GM08714 (cell line): ENCODE data around the gene MLF2.

Experiments
- H3K4me3 ChIP-seq: fragments of 200-500 bp; sonication (Bioruptor generic); 2 replicates; pipeline ENCODE4 v1.5.1; 2014; ENCODE audit warnings: mild to moderate bottlenecking, low read length, inconsistent platforms
- ZNF274 ChIP-seq: IDR thresholded peaks from 2 replicates; pipeline ENCODE4 v1.6.1; 2012; ENCODE audit warnings: mild to moderate bottlenecking, low read depth, low read length

Gene MLF2

DNA sequence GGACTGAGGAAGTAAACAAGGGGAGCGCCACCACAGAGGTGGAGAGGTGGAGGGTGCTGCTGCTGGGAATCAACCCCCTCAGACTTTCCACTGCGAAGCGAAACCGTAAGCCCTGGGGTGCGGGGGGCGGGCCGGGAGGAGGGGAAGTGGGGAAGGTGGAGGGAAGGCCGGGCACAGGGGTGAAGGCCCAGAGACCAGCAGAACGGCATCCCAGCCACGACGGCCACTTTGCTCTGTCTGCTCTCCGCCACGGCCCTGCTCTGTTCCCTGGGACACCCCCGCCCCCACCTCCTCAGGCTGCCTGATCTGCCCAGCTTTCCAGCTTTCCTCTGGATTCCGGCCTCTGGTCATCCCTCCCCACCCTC is 19.4 kb upstream of the MLF2 start, which contains the start of gene LAG3:
Gene LAG3 (plus strand): TSS at position 190 of the 365 bp plus-strand sequence. CDS start 333 bp downstream, outside the sequence.
- TF ChIP-seq ZNF274 = no peak
- no peak within 1 kb of the TSS for H3K4me3 ChIP-seq

DNA sequence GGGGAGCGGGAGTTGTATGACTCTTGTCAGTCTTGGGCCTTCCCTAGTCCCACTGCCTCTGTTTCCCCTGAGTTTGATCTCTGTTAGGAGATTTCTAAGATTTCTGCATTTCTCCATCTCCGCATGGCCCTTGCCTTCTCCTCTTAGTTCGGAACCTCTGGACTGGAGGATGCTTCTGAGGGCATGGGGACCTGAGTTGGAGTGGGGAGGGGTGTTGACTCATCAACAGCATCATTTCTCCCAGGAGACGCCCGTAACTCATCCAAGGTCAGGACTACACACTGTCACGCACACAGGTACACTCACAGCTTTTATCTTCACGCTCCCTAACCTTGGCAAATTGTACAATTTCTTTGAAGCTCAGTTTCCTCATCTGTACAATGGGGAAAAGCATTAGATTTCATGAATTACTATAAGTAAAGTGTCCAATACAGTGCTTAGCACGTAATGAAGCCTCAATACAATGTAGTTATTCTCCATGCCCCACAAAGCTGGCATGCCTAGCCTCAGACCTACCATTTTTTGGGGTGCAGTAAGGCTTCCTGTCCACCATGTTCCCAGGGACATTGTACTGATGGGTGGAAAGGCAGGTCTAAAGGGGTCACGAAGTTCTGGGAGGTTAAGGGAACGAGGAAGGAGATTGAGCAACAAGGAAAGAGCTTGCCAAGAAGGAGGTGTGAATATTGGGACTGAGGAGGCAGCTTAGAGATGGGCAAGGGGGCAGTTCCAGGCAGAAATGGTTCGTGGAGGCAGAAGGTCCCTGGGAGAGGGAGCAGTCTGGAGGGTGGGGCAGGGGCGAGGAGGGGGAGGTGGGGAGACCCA is 18.8 kb upstream of the MLF2 start:
- no peak overlapping the region for H3K4me3 ChIP-seq
- TF ChIP-seq ZNF274 = no peak

DNA sequence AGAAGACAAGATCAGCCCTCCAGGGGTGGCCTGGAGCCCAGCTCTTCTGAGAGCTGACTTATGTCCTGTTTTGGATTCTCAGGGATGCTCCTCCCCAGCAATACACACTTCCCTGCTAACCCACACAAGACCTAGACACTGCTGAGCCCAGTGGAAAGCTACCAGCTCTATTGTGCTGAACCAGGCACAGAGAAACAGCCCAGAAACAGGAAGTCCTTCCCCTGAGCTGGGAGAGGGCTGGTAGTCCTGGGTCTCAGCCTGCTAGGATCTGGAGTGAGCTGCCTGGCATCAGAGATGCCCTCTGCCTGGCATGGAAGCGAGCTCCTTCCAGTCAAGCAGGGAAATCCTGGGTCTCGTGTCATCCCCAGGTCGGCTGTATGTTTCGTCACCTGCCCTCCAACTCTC is 18.2 kb upstream of the MLF2 start:
- no peak overlapping the region for H3K4me3 ChIP-seq
- no peak for TF ChIP-seq ZNF274

DNA sequence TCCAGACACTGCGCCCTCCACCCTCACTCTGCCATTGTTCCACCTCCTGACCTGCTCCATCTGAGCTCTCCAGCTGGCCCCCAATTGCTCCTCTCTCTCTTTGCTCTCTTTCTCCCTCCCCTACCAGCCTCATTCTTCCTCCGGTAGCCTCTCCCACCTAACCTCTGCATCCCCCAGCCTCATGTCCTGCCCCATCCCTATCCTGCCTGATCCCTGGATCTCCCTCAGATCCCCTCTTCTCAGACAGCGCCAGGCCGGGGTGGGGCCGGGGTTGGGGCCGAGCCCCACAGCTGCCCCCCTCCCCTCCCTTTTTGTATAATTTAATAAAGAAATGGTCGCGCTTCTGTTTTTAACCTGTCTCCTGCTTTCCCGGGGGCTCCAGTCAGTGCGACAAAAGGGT is 17.7 kb upstream of the MLF2 start:
- H3K4me3 ChIP-seq = no peak overlapping the region
- no peak for TF ChIP-seq ZNF274

DNA sequence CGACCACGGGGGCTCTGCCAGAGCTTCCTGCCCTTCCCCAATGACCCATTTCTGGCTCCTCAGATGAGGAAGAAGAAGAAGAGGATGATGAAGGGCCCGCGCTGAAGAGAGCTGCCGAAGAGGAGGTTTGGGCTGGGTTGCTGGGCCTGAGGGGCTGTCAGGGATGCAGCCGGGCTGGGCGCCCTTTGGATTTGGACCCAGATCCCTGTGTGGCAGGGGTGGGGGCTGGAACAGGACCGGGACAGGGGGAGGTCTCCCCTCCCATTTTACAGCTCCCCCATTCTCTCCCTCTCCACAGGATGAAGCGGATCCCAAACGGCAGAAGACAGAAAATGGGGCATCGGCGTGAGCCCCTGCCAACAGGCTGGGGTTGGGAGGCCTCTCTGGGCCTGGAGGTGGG is 17.2 kb upstream of the MLF2 start:
- H3K4me3 ChIP-seq = no peak overlapping the region
- TF ChIP-seq ZNF274 = no peak

DNA sequence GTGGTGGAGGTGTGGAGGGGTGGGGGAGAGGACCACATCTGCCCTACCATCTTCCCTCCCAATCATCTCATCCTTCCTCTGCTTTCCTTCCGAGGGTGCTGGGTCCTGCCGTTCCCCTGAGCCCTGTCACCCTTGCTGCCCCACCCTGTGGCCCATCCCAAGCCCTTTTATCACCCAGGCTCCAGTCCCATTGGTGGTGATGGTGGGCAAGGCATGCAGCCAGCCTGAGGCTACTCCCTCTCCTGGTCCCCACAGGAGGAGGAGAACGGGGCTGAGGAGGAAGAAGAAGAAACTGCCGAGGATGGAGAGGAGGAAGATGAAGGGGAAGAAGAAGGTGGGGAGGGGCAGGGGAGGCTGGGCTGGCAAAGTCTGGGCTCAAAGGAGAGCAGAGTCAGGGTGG is 16.7 kb upstream of the MLF2 start:
- no peak for TF ChIP-seq ZNF274
- no peak overlapping the region for H3K4me3 ChIP-seq

DNA sequence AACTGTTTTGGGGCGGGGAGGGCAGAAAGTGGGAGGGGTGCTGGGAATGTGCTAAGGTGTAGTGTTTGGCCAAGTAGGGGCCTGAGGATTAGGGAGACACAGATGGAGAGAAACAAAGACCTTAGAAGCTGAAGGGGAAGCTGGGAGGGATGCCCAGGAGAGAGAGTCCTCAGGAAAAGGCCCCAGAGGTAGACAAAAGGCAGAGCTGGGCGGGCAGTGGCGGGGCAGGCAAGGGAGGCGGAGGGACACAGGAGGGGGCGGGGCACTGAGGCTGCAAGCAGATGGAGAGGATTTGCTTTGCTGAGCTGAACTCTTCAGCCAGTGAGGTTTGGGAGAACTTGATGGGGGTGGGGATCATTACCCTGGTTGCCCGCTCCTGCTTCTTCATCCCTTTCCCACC is 16.0 kb upstream of the MLF2 start:
- H3K4me3 ChIP-seq = no peak overlapping the region
- no peak for TF ChIP-seq ZNF274

DNA sequence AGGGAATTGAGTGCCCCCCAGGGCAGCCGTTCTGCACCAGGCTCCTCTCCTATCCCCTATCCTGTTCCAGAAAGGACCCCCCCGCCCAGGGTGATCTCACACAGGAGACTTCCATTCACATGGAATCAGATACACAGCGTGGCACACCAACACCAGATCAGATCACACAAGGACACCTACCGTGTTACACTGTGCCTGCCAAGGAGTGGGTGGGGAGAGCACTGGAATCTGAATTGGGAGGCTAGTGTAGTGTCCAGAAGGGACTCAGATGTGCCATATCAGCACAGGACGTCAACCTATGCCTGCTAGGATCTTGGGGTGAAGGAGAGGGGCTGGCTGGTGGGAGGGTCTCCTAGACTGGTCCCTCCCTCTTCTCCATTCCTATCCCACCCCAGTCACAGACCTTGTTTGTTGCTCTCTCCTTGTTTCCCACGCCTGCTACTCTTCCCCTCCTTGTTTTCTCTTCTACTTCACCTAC is 15.5 kb upstream of the MLF2 start:
- no peak overlapping the region for H3K4me3 ChIP-seq
- no peak for TF ChIP-seq ZNF274

DNA sequence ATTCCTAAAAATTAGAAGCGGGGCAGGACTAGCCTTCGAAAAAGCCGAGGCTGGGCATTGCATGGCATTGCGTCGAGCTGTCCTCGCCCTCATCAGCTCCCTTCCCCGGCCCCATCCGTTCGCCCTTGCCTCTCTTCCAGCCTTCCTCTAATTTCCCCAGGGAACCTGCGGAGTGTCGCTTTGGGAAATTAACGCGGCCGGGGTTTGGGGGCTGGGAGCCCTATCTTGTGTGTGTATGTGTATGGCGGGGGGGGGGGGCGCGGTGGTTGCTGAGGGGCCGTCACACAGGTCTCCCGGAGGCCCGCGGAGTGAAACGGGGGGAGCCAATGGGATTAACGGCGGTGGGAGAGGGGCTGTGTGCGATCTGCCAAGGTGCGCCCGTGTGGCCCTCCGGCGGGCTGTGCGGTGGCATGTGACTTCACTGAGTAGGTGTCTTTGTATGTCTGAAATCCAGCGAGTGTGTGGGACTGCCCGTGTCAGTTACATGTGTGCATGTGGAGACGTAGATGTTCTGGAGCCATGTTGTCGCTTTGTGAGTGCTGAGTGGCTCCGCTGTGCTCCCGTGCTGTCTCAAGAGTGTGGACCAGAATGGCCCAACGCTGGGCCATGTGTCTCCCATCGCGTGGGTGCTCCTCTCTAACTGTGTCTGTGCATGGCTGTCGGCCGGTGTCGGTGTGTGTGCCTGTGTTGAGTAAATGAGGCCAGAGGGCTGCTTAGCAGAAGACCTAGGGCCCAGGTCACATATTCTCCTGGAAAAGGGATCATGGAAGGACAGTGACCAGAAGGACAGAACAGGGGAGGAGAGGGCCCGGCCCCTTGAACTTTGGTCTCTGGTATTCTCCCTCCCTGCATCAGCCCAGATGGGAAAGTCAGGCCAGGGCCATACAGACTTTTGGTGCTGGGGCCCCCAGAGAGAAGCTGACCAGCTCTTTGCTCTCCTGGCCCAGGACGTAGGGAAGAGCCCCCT is 14.7 kb upstream of the MLF2 start:
- no peak for TF ChIP-seq ZNF274
- H3K4me3 ChIP-seq = peak overlapping the region; percentile 66

DNA sequence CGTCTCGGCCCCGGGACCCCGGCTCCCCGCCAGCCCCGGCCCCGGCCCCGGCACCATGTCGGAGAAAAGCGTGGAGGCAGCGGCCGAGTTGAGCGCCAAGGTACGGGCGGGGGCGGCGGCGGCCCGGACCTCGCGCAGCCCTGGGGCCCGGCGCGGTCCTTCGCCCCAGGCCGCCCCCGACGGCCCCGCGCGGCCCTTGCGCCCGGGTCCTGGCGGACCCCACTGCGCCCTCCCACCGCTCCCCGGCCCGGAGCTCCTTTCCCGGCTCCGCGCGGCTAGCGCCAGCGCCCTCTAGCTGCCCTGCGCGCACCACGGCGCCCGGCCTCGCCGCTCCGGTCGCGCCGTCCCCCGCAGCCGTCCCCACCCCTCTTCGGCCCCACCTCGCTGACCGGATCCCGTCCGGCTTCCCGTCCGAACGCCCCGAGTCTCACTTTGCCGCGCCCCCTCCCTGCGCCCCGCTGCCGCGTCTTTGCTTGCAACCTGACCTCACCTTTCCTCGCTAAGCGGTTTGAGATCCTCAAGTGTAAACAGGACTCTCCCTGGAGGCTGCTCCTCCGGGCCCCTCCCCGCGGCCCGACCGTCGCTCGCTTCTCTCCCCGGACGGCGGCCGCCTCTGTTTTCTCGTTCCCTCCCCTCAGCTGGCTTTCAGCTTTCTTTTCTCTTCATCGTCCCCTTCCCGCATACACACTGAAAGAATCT is 13.9 kb upstream of the MLF2 start:
- no peak for TF ChIP-seq ZNF274

DNA sequence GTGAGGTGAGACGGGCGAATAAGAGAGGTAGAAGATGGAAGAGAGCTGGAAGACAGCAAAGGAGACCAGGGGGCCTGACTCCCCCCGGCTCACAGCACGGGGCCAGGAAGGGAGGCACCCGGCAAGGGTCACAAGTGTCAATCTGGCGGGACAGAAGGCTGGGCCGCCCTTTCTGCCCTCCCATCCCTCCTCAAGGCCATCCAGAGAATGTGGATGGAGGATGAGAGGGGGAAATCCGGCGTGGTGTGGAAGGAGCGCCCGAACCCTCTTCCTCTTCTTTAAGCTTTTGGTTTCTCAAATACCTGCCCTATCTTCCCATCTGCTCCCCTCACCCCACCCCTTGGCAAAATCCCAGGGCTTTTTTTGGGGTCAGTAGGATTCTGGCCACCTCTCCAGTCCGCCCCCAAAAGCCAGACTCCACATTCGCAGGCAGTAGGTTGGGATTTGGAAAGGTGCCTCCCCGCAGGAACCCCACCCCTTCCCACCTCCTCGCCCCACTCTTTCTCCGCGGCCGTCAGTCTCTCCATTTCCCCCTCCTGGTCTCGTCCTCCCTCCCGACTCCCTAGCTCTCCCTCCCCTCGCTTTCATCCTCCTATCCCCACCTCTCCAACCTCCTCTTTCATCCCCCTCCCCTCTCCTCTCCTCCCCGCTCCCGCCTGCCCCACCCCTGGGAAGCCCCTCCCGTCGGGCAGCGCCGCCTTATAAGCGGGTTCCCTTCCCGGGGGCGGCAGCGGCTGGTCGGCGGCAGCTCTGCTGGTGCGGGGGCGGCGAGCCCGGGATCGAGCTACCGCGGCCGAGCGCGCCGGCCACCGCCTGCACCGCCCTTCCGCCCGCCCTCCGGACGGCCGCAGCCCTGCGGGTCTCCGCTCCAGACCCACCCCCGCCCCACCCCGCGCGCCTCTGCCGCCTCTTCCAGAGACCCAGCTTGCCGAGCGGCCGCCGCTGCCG is 13.0 kb upstream of the MLF2 start, which contains the start of gene PTMS:
Gene PTMS (plus strand): TSS at position 730 of the 948 bp plus-strand sequence. CDS start 343 bp downstream, outside the sequence.
- no peak for TF ChIP-seq ZNF274
- peak within 1 kb of the TSS; percentile 66 for H3K4me3 ChIP-seq

More for the DNA sequence above, 13.9 kb upstream of the MLF2 start:
- H3K4me3 ChIP-seq = peak overlapping the region; percentile 66

DNA sequence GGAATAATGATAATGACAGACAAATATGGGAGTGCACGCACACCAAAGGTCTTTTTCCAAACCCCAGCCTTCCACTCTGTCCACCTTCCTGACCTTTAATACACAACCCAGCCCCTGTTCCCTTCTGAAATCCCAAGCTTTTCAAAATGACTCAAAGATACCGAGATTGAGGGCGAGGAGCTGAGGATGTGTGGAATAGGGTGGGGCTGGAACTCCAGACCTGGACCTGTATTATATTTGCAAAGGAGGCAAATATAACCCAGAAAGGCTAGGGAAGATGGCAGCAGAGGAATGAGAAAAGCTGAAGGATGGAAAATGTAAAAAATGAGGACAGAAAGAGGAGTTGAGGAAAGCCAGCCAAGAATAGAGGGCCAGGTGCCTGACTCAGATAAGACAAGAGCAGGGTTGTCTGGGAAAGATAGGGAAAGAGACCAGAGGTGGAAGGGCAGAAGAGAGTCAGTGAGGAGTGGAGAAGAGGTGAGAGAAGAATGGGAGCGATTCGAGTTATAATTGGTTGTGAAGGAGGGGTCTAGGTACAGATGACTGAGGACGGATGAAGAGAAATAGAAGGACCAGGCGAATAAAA is 12.2 kb upstream of the MLF2 start:
- no peak for TF ChIP-seq ZNF274
- H3K4me3 ChIP-seq = peak overlapping the region; percentile 66; the same call in 1 of the 2 replicates
